Testis (tissue), 3 donors: Measurements from ENCODE around the gene ZSCAN10. TPM values are rescaled to one million over a fixed set of nuclear protein-coding genes. Genes with fewer than 3 reads are reported as not detected.

ENCODE experiments used
- DNase-seq: peaks from one replicate; pipeline ENCODE4 v3.0.0-alpha.2; 2019
- H3K27ac ChIP-seq, 2 donors: fragments of 200-600 bp; sonication (generic); one replicate each; pipeline ENCODE4 v1.5.1; 2019
- H3K27me3 ChIP-seq: fragments of 200-600 bp; sonication (generic); one replicate; pipeline ENCODE4 v1.5.1; 2019
- H3K36me3 ChIP-seq: fragments of 200-600 bp; sonication (generic); one replicate; pipeline ENCODE4 v1.5.1; 2017; ENCODE audit warnings: low read depth; ENCODE audit errors: missing control alignments
- H3K4me1 ChIP-seq: fragments of 200-600 bp; sonication (generic); one replicate; pipeline ENCODE4 v1.5.1; 2019
- H3K4me3 ChIP-seq, 2 donors: fragments of 200-600 bp; sonication (generic); one replicate each; pipeline ENCODE4 v1.5.1; 2017 to 2019
- H3K9me3 ChIP-seq: fragments of 200-600 bp; sonication (generic); one replicate; pipeline ENCODE4 v1.5.1; 2017
- POLR2A ChIP-seq: fragments of 450-650 bp; IDR thresholded peaks from one replicate; pipeline ENCODE4 v1.6.1; 2017; ENCODE audit warnings: antibody characterized with exemption, mild to moderate bottlenecking, moderate library complexity
- WGBS, 2 donors: methylation state at CpG; one replicate each; pipeline ENCODE4 v1.1.5; 2018; 5-methylcytosine and 5-hydroxymethylcytosine counted together
- intact Hi-C: fragments of 100-400 bp; cut with DNase I; formaldehyde crosslinking; loops from one replicate; pipeline ENCODE4 v1.15.1; 2023; ENCODE audit warnings: low total_unique reads
- polyA plus RNA-seq: library from polyadenylated mRNA; stranded (reverse); fragments of 350-450 nt; fragmentation: Illumina TruSeq; extraction: RNeasy Lipid Tissue Mini Kit (QIAGEN cat#74804); gene quantifications from one replicate; pipeline ENCODE4 v1.2.3, GENCODE V29; 2014; ENCODE audit warnings: low read depth, low replicate concordance; ENCODE audit not compliant: insufficient read depth
- total RNA-seq, 2 donors: library from RNA; depleted of rRNA; stranded (reverse); fragments of >200 nt; gene quantifications; one replicate each; pipeline ENCODE4 v1.2.3, GENCODE V29; 2016
- TF ChIP-seq, protein P1 (sequence below), 3 experiments: fragments of 450-650 bp in 2 of 3; fragments of 200-600 bp in 1 of 3; sonication (generic) in 1 of 3; IDR thresholded peaks; one replicate each; pipeline ENCODE4 v1.5.1; 2016 to 2019; ENCODE audit warnings: antibody characterized with exemption in 3 of 3, mild to moderate bottlenecking in 2 of 3, moderate library complexity in 1 of 3

ZSCAN10 gene
- total and polyA plus RNA-seq, 3 donors from 2014 or later: 0.79 to 0.93 (median 0.91) TPM

GRCh38 chr16:3095869-3096268 is 3.2 kb downstream of the ZSCAN10 start:
- H3K36me3 ChIP-seq: no peaks in the 10 kb centered on the region
- H3K4me1 ChIP-seq: peaks cover 5% of the 10 kb centered on the region
- no peak overlapping the region for H3K27ac ChIP-seq
- intact Hi-C loops: no loop called here
- H3K27me3 ChIP-seq: no peaks in the 10 kb centered on the region
- no peak overlapping the region for H3K4me3 ChIP-seq
- DNase-seq: no peak
- 46 to 65% methylated on average over 4 of the region's 4 CpGs for WGBS, 2 donors
- no peak for TF ChIP-seq POLR2A
- TF ChIP-seq, protein P1, sequence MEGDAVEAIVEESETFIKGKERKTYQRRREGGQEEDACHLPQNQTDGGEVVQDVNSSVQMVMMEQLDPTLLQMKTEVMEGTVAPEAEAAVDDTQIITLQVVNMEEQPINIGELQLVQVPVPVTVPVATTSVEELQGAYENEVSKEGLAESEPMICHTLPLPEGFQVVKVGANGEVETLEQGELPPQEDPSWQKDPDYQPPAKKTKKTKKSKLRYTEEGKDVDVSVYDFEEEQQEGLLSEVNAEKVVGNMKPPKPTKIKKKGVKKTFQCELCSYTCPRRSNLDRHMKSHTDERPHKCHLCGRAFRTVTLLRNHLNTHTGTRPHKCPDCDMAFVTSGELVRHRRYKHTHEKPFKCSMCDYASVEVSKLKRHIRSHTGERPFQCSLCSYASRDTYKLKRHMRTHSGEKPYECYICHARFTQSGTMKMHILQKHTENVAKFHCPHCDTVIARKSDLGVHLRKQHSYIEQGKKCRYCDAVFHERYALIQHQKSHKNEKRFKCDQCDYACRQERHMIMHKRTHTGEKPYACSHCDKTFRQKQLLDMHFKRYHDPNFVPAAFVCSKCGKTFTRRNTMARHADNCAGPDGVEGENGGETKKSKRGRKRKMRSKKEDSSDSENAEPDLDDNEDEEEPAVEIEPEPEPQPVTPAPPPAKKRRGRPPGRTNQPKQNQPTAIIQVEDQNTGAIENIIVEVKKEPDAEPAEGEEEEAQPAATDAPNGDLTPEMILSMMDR (IDR thresholded peaks at IDR 0.05): no peak
- H3K9me3 ChIP-seq: no peaks in the 10 kb centered on the region

DNA sequence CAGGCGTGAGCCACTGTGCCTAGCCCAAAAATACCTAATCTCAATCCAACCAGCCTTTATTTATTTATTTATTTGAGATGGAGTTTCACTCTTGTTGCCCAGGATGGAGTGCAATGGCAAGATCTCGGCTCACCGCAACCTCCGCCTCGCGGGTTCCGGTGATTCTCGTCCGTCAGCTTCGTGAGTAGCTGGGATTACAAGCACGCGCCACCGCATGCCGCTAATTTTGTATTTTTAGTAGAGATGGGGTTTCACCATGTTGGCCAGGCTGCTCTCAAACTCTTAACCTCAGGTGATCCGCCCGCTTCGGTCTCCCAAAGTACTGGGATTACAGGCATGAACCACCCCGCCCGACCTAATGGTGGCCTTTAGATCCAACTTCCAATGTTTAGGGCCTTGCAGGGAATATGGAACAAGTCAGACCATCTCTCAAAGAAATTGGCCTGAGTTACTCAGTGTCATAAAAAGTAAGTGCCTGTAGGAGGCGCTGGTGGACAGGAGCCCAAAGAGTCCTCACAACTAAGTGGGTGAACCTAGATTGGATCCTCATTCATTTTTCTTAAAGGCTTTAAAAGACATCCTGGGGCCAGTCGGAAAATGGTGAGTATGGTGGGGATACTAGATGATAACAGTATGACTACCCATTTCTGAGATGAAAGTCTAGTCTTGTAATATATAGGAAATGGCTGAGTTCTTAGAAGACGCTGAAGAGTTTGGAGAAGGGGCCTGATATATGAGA is 4.6 kb downstream of the ZSCAN10 start:
- DNase-seq: peak; percentile 50
- Histone ChIP-seq H3K4me1 (no peaks in the 10 kb centered on the region), H3K9me3 (no peaks in the 10 kb centered on the region), H3K27me3 (no peaks in the 10 kb centered on the region), H3K4me3 (no peak overlapping the region), H3K36me3 (no peaks in the 10 kb centered on the region), H3K27ac (no peak overlapping the region)
- TF ChIP-seq POLR2A: no peak
- TF ChIP-seq, protein P1 (IDR thresholded peaks at IDR 0.05): peak in 2 of 3 experiments; percentile 39 to 49
- WGBS, 2 donors: 91 to 93% methylated on average over 22 of the region's 22 CpGs
- intact Hi-C loops: no loop called here

DNA sequence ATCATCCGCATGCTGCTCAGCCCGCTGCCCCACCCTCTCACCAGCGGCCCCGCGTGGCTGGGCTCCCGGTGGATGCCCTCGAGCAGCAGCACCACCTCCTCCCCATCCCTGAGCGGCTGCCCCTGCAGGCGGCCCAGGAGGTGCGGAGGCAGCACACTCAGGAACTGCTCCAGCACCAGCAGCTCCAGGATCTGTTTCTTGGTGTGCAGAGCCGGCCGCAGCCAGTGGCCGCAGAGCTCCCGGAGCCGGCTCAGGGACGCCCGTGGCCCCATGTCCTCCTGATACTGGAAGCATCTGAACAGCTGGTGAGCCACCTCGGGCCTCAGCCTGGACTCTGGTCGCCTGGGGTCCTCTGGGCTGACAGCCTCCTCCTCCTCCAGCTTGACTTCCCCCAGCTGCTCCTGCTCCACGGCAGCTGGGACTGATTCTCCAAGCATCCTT is 6.6 kb downstream of the ZSCAN10 start:
- Histone ChIP-seq H3K4me3 (no peak overlapping the region), H3K9me3 (no peaks in the 10 kb centered on the region), H3K4me1 (peaks cover 9% of the 10 kb centered on the region), H3K36me3 (no peaks in the 10 kb centered on the region), H3K27me3 (no peaks in the 10 kb centered on the region), H3K27ac (no peak overlapping the region)
- DNase-seq: no peak
- WGBS, 2 donors: 56 to 93% methylated on average over 3 to 20 of the region's 20 CpGs
- TF ChIP-seq, protein P1 (IDR thresholded peaks at IDR 0.05): no peak
- TF ChIP-seq POLR2A: no peak
- intact Hi-C loops: no loop called here

DNA sequence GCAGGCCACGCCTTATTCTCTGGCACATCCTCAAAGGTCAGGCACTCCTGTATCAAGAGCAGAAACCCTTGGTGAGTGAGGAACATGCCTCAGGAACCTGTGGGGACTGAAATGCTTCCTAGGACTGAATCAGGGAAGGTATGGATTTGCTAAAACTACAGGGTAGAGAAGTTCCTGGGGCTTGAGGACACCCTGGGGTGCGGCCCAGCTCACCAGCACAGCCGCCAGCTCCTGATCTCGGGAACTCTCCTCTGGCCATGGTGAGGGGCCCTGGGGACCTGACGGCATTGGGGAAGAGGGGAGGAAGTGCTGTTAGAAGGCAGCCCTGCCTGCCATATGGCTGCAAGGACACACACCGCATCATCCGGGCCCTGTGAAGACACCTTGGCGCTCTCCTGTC is 7.5 kb downstream of the ZSCAN10 start:
- WGBS, 2 donors: 93% methylated on average over 5 to 8 of the region's 8 CpGs
- Histone ChIP-seq H3K9me3 (no peaks in the 10 kb centered on the region), H3K4me3 (no peak overlapping the region), H3K4me1 (peaks cover 14% of the 10 kb centered on the region), H3K27ac (no peak overlapping the region), H3K36me3 (no peaks in the 10 kb centered on the region), H3K27me3 (no peaks in the 10 kb centered on the region)
- intact Hi-C loops: no loop called here
- no peak for DNase-seq
- TF ChIP-seq POLR2A: no peak
- TF ChIP-seq, protein P1 (IDR thresholded peaks at IDR 0.05): no peak
